Left renal cortex interstitium (tissue), 4 donors: Measurements from ENCODE around the gene CCDC60. TPM values are rescaled to one million over a fixed set of nuclear protein-coding genes. Genes with fewer than 3 reads are reported as not detected.

Source experiments
- DNase-seq, 4 donors: peaks; one replicate each; pipeline ENCODE4 v3.0.0-alpha.2; 2013; ENCODE audit warnings: low read depth in 4 of 4, low spot score in 2 of 4, missing footprints in 1 of 4
- polyA plus RNA-seq, 4 donors: library from polyadenylated mRNA; unstranded; fragments of 120-200 nt; gene quantifications; one replicate each; pipeline ENCODE4 v1.2.1, GENCODE V29; 2013; ENCODE audit not compliant: insufficient read length in 4 of 4

CCDC60 gene
- polyA plus RNA-seq, 4 donors, result 0.24 to 0.33 (median 0.30) TPM; not detected in 1

- DNase-seq, result no peak
These were observed 165.7 kb downstream of the CCDC60 start for GRCh38 chr12:119500209-119500608.

GRCh38 chr12:119501052-119501451, 166.5 kb downstream of the CCDC60 start:
- no peak for DNase-seq

- DNase-seq, result no peak
These were observed 170.5 kb downstream of the CCDC60 start for GRCh38 chr12:119505001-119505400.

GRCh38 chr12:119512772-119513497, 178.4 kb downstream of the CCDC60 start:
- peak; percentile 8 to 41 (median 14) for DNase-seq

- DNase-seq, result peak in 1 of 4 donors; percentile 41
These were observed 193.7 kb downstream of the CCDC60 start for GRCh38 chr12:119528241-119528640.

GRCh38 chr12:119540476-119540875, 205.9 kb downstream of the CCDC60 start:
- no peak for DNase-seq

GRCh38 chr12:119544765-119545625, 210.5 kb downstream of the CCDC60 start:
- peak; percentile 15 to 41 (median 20) for DNase-seq

- DNase-seq, result no peak
These were observed 211.8 kb downstream of the CCDC60 start for GRCh38 chr12:119546340-119546739.

GRCh38 chr12:119547001-119547400, 212.5 kb downstream of the CCDC60 start:
- no peak for DNase-seq

- no peak for DNase-seq
These were observed 222.3 kb downstream of the CCDC60 start for GRCh38 chr12:119556854-119557253.

GRCh38 chr12:119565404-119565803, 230.9 kb downstream of the CCDC60 start:
- no peak for DNase-seq

- DNase-seq, result no peak
These were observed 236.2 kb downstream of the CCDC60 start for GRCh38 chr12:119570771-119571170.

- DNase-seq, result no peak
These were observed 238.6 kb downstream of the CCDC60 start for GRCh38 chr12:119573086-119573485.

- no peak for DNase-seq
These were observed 239.7 kb downstream of the CCDC60 start for GRCh38 chr12:119574255-119574654.

- no peak for DNase-seq
These were observed 241.7 kb downstream of the CCDC60 start for GRCh38 chr12:119576118-119576810.

- no peak for DNase-seq
These were observed 242.4 kb downstream of the CCDC60 start for GRCh38 chr12:119576915-119577314.

GRCh38 chr12:119578112-119578511, 243.6 kb downstream of the CCDC60 start:
- no peak for DNase-seq

- no peak for DNase-seq
These were observed 254.6 kb downstream of the CCDC60 start for GRCh38 chr12:119589097-119589496.

GRCh38 chr12:119589634-119590033, 255.1 kb downstream of the CCDC60 start:
- DNase-seq, result no peak
